ENCODE data around the gene EVA1C. TPM values are rescaled to one million over a fixed set of nuclear protein-coding genes. Genes with fewer than 3 reads are reported as not detected.

The EVA1C gene
- total and polyA plus RNA-seq, 9 of the 15 experiments (the other 6 are each of a cell fraction or from before 2014, with no cell fraction given): 0.22 TPM; not detected in 8

- H3K27me3 ChIP-seq (ENCODE audit: control insufficient read depth in 2 of 2, insufficient read depth in 2 of 2, low read length in 2 of 2): peaks cover 34 to 61% of the 10 kb centered on the region in 2 experiments; a peak in 4 of 5 replicates
- H3K4me2 ChIP-seq (ENCODE audit: insufficient read depth, low read length): peak overlapping the region; percentile 44
- H3K79me2 ChIP-seq (ENCODE audit: control insufficient read depth, insufficient read depth, low read length): no peaks in the 10 kb centered on the region
- H2AFZ ChIP-seq (ENCODE audit: low read depth, low read length): peak overlapping the region; percentile 80
- in situ Hi-C loops (cut with MboI) (no loop called here), intact Hi-C loops (cut with micrococcal nuclease) (no loop called here)
- ATAC-seq: peak; percentile 86
- WGBS (ENCODE audit: insufficient coverage, low coverage, missing lambda C conversion rate): 28% methylated on average over 62 of the region's 63 CpGs
- no peaks in the 10 kb centered on the region for H3K9me3 ChIP-seq (replicated peaks; ENCODE audit: control insufficient read depth, insufficient read depth, low read depth, low read length)
- peaks cover 2 to 22% of the 10 kb centered on the region in 2 experiments; a peak in 4 of 5 replicates for H3K4me1 ChIP-seq (replicated peaks in 1 of 2; ENCODE audit: control insufficient read depth in 2 of 2, insufficient read depth in 2 of 2, low read length in 2 of 2)
- no peak for FAIRE-seq
- DNase-seq (ENCODE audit: extremely low read depth in 1 of 4, low spot score in 3 of 4): peak; percentile 50 to 61 (median 58)
- H3K4me3 ChIP-seq: peak overlapping the region; percentile 8; the same call in 1 of the 2 replicates
- ChIA-PET POLR2A (interaction anchor here (0.6 to 0.7 kb wide), 3 partner anchors 80 to 1195 kb away, joined by 3 to 4 read pairs (median 3); no protein-coding TSS in a partner anchor), CTCF (ENCODE audit: low intra/inter-chr PET ratio) (no interaction called here)
- no peaks in the 10 kb centered on the region for H3K9me1 ChIP-seq (ENCODE audit: control insufficient read depth, insufficient read depth, low read length)
- peak overlapping the region; percentile 17 to 68 for H3K9ac ChIP-seq (ENCODE audit: insufficient read depth in 1 of 2, low read depth in 2 of 2, low read length in 2 of 2)
- no peaks in the 10 kb centered on the region for H4K20me1 ChIP-seq (replicated peaks; ENCODE audit: control insufficient read depth, insufficient read depth, low read length)
- BruUV-seq (replicated peaks): no TSS peak
- H3K27ac ChIP-seq (ENCODE audit: extremely low read depth, low read depth, low read length): no peak overlapping the region
- H3K36me3 ChIP-seq (ENCODE audit: control insufficient read depth, insufficient read depth, low read length): no peaks in the 10 kb centered on the region
- TF ChIP-seq FOS (IDR thresholded peaks at IDR 0.05; ENCODE audit: extremely low read depth, insufficient read length): no peak
- no peak for TF ChIP-seq BCOR (IDR thresholded peaks at IDR 0.05)
- no peak for TF ChIP-seq CBFB (CRISPR knock-in tag; IDR thresholded peaks at IDR 0.05)
- peak; percentile 60; the same call in 1 of the 2 replicates for TF ChIP-seq CREM (IDR thresholded peaks at IDR 0.05; ENCODE audit: low read depth)
- TF ChIP-seq, protein P1, sequence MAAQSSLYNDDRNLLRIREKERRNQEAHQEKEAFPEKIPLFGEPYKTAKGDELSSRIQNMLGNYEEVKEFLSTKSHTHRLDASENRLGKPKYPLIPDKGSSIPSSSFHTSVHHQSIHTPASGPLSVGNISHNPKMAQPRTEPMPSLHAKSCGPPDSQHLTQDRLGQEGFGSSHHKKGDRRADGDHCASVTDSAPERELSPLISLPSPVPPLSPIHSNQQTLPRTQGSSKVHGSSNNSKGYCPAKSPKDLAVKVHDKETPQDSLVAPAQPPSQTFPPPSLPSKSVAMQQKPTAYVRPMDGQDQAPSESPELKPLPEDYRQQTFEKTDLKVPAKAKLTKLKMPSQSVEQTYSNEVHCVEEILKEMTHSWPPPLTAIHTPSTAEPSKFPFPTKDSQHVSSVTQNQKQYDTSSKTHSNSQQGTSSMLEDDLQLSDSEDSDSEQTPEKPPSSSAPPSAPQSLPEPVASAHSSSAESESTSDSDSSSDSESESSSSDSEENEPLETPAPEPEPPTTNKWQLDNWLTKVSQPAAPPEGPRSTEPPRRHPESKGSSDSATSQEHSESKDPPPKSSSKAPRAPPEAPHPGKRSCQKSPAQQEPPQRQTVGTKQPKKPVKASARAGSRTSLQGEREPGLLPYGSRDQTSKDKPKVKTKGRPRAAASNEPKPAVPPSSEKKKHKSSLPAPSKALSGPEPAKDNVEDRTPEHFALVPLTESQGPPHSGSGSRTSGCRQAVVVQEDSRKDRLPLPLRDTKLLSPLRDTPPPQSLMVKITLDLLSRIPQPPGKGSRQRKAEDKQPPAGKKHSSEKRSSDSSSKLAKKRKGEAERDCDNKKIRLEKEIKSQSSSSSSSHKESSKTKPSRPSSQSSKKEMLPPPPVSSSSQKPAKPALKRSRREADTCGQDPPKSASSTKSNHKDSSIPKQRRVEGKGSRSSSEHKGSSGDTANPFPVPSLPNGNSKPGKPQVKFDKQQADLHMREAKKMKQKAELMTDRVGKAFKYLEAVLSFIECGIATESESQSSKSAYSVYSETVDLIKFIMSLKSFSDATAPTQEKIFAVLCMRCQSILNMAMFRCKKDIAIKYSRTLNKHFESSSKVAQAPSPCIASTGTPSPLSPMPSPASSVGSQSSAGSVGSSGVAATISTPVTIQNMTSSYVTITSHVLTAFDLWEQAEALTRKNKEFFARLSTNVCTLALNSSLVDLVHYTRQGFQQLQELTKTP (IDR thresholded peaks at IDR 0.05; ENCODE audit: low read depth in 1 of 2, partially characterized antibody in 2 of 2): no peak
- TF ChIP-seq IRF9 (tag; IDR thresholded peaks at IDR 0.05): no peak
- TF ChIP-seq ZNF695 (CRISPR knock-in tag; IDR thresholded peaks at IDR 0.05): no peak
- TF ChIP-seq HINFP (tag; conservative IDR thresholded peaks at IDR 0.05; ENCODE audit: low read depth): no peak
- no peak for TF ChIP-seq HMG20B (CRISPR knock-in tag; IDR thresholded peaks at IDR 0.05)
- TF ChIP-seq, protein P2, sequence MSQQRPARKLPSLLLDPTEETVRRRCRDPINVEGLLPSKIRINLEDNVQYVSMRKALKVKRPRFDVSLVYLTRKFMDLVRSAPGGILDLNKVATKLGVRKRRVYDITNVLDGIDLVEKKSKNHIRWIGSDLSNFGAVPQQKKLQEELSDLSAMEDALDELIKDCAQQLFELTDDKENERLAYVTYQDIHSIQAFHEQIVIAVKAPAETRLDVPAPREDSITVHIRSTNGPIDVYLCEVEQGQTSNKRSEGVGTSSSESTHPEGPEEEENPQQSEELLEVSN (IDR thresholded peaks at IDR 0.05; ENCODE audit: borderline replicate concordance in 1 of 2, extremely low read depth in 1 of 2, insufficient read depth in 1 of 2, insufficient read length in 1 of 2, low read depth in 1 of 2, low read length in 1 of 2, poor library complexity in 1 of 2, severe bottlenecking in 1 of 2): peak in 1 of 2 experiments; percentile 20
- no peak for TF ChIP-seq MTA1 (IDR thresholded peaks at IDR 0.05; ENCODE audit: borderline replicate concordance)
- TF ChIP-seq ZNF12 (CRISPR knock-in tag; IDR thresholded peaks at IDR 0.05): no peak
- TF ChIP-seq SMAD2 (IDR thresholded peaks at IDR 0.05; ENCODE audit: low read depth, low read length): no peak
- TF ChIP-seq RNF2 (IDR thresholded peaks at IDR 0.05): no peak
Observed at GRCh38 chr21:32411350-32412161, 950 bp upstream of the EVA1C start.
